Keratinocyte (primary cell): ENCODE results near the gene SLFN5. TPM values are rescaled to one million over a fixed set of nuclear protein-coding genes. Genes with fewer than 3 reads are reported as not detected.

ENCODE experiments used
- DNase-seq: peaks from one replicate; pipeline ENCODE4 v3.0.0-alpha.2; 2011; ENCODE audit warnings: low read depth, missing footprints, low spot score
- FAIRE-seq: peaks from 2 replicates; lab custom pipeline; 2011; peaks lifted over from hg19 to GRCh38; lab: Jason Lieb, UNC
- H2AFZ ChIP-seq: 2 replicates; pipeline ENCODE4 v1.6.0; 2012; ENCODE audit warnings: low read length, control low read depth, inconsistent platforms; ENCODE audit not compliant: control insufficient read depth
- H3K27ac ChIP-seq: 2 replicates; pipeline ENCODE4 v1.5.1; 2011; ENCODE audit warnings: low read length; ENCODE audit not compliant: control insufficient read depth, insufficient read depth
- H3K27me3 ChIP-seq: 3 replicates; pipeline ENCODE4 v1.6.0; 2011; ENCODE audit warnings: low read length; ENCODE audit not compliant: control insufficient read depth, insufficient read depth; ENCODE audit errors: extremely low read depth
- H3K36me3 ChIP-seq, 2 experiments: 2 replicates in 1 of 2; 3 replicates in 1 of 2; pipeline ENCODE4 v1.5.1; 2011; ENCODE audit warnings: low read length in 2 of 2, mild to moderate bottlenecking in 1 of 2; ENCODE audit not compliant: control insufficient read depth in 2 of 2, insufficient read depth in 2 of 2; ENCODE audit errors: extremely low read depth in 1 of 2
- H3K4me1 ChIP-seq: 3 replicates; pipeline ENCODE4 v1.5.1; 2011; ENCODE audit warnings: low read length; ENCODE audit not compliant: control insufficient read depth, insufficient read depth; ENCODE audit errors: extremely low read depth
- H3K4me2 ChIP-seq: 3 replicates; pipeline ENCODE4 v1.6.0; 2011; ENCODE audit warnings: low read depth, low read length; ENCODE audit not compliant: control insufficient read depth, insufficient read depth; ENCODE audit errors: extremely low read depth
- H3K4me3 ChIP-seq, 3 experiments: fragments of 200-600 bp in 1 of 3; sonication (generic) in 1 of 3; 2 replicates in 2 of 3; 3 replicates in 1 of 3; pipeline ENCODE4 v1.5.1; 2011 to 2016; ENCODE audit warnings: low read length in 3 of 3, mild to moderate bottlenecking in 3 of 3, control low read depth in 2 of 3, inconsistent platforms in 1 of 3, low read depth in 1 of 3, mixed read lengths in 1 of 3, mixed run types in 1 of 3, moderate library complexity in 1 of 3; ENCODE audit not compliant: control insufficient read depth in 2 of 3, insufficient read depth in 2 of 3; ENCODE audit errors: extremely low read depth in 1 of 3
- H3K79me2 ChIP-seq: 2 replicates; pipeline ENCODE4 v1.6.0; 2012; ENCODE audit warnings: low read length; ENCODE audit not compliant: control insufficient read depth, insufficient read depth
- H3K9ac ChIP-seq: 3 replicates; pipeline ENCODE4 v1.6.0; 2011; ENCODE audit warnings: low read length; ENCODE audit not compliant: control insufficient read depth, insufficient read depth; ENCODE audit errors: extremely low read depth
- H3K9me1 ChIP-seq: 3 replicates; pipeline ENCODE4 v1.6.0; 2011; ENCODE audit warnings: low read length; ENCODE audit not compliant: control insufficient read depth, insufficient read depth; ENCODE audit errors: extremely low read depth
- H3K9me3 ChIP-seq: 2 replicates; pipeline ENCODE4 v1.5.1; 2012; ENCODE audit warnings: low read depth, low read length; ENCODE audit not compliant: control insufficient read depth
- H4K20me1 ChIP-seq: 3 replicates; pipeline ENCODE4 v1.6.0; 2011; ENCODE audit warnings: low read length; ENCODE audit not compliant: control insufficient read depth, insufficient read depth; ENCODE audit errors: extremely low read depth
- EZH2 ChIP-seq: IDR thresholded peaks from one replicate; pipeline ENCODE4 v1.6.1; 2012; ENCODE audit warnings: inconsistent platforms, mild to moderate bottlenecking, low read length, moderate library complexity
- dilution Hi-C: fragments of 300-500 bp; cut with MboI; formaldehyde crosslinking; loops from one replicate; pipeline ENCODE4 v1.7.0; 2020; ENCODE audit warnings: low sequenced_read_pairs; ENCODE audit not compliant: extremely low pct_ligation_motif_present
- polyA plus RNA-seq, 5 experiments: library from polyadenylated mRNA; depleted of rRNA in 3 of 5; stranded (reverse) in 3 of 5; stranded (forward) in 1 of 5; unstranded in 1 of 5; fragments of >200 nt; gene quantifications; 1 replicate in 1 of 5; 2 replicates in 3 of 5; 3 replicates in 1 of 5; pipeline versions ENCODE4 v1.2.1 to v1.2.3, GENCODE V29; 2011 to 2012; ENCODE audit warnings: missing spikeins in 2 of 5, low read depth in 1 of 5, low replicate concordance in 1 of 5
- TF ChIP-seq, protein P1 (sequence below), 3 experiments: IDR thresholded peaks in 1 of 3; conservative IDR thresholded peaks in 1 of 3; optimal IDR thresholded peaks in 1 of 3; 2 replicates in 2 of 3; 3 replicates in 1 of 3; pipeline versions ENCODE3 to v1.5.1; 2011; ENCODE audit warnings: low read length in 3 of 3, mild to moderate bottlenecking in 3 of 3, moderate library complexity in 2 of 3, control low read depth in 1 of 3, inconsistent platforms in 1 of 3; ENCODE audit not compliant: insufficient read depth in 2 of 3; ENCODE audit errors: extremely low read depth in 1 of 3

SLFN5 gene
- polyA plus RNA-seq, 1 donor (not counting 4 experiments of a cell fraction or from before 2014, with no cell fraction given) = 79.9 TPM

DNA sequence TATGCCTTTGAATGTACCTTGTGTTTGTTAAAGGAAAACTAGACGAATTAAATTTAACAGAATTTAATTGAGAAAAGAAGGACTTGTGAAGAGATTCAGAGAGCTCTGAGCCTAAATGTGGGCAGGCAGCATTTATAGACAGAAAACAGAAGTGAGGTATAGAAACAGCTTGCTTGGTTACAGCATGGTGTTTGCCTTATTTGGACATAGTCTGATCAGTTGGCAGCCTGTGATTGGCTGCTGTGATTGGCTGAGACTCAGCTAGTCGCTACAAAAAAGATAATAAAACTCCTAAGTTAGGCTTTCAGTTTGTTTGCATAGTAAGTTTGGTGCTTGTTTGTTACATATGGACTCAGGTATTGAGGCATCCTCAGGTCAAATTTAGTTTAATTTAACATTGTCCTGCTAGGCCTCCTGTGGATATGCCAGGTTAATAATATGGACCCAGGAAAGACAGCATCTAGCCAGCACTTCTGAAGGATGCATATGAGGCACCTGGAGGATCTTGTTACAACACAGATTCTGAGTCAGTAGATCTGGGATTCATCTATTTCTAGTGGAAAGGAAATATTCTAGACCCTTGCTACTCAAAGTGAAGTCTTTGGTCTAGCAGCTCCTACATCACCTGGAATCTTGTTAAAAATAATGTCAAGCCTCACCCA is 43.4 kb downstream of the SLFN5 start:
- Histone ChIP-seq H3K27me3 (peaks cover 5% of the 10 kb centered on the region), H3K9ac (no peak overlapping the region), H3K9me3 (no peaks in the 10 kb centered on the region), H2AFZ (no peak overlapping the region), H3K36me3 (no peaks in the 10 kb centered on the region), H3K79me2 (no peaks in the 10 kb centered on the region), H3K9me1 (no peaks in the 10 kb centered on the region), H3K27ac (no peak overlapping the region), H3K4me3 (no peak overlapping the region), H4K20me1 (no peaks in the 10 kb centered on the region), H3K4me2 (no peak overlapping the region), H3K4me1 (no peaks in the 10 kb centered on the region)
- dilution Hi-C loops = no loop called here
- TF ChIP-seq EZH2 = no peak
- TF ChIP-seq, protein P1, sequence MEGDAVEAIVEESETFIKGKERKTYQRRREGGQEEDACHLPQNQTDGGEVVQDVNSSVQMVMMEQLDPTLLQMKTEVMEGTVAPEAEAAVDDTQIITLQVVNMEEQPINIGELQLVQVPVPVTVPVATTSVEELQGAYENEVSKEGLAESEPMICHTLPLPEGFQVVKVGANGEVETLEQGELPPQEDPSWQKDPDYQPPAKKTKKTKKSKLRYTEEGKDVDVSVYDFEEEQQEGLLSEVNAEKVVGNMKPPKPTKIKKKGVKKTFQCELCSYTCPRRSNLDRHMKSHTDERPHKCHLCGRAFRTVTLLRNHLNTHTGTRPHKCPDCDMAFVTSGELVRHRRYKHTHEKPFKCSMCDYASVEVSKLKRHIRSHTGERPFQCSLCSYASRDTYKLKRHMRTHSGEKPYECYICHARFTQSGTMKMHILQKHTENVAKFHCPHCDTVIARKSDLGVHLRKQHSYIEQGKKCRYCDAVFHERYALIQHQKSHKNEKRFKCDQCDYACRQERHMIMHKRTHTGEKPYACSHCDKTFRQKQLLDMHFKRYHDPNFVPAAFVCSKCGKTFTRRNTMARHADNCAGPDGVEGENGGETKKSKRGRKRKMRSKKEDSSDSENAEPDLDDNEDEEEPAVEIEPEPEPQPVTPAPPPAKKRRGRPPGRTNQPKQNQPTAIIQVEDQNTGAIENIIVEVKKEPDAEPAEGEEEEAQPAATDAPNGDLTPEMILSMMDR (optimal IDR thresholded peaks at IDR 0.05 in 1 of 3, IDR thresholded peaks at IDR 0.05 in 1 of 3, conservative IDR thresholded peaks at IDR 0.05 in 1 of 3; ENCODE audit: extremely low read depth in 1 of 3, insufficient read depth in 2 of 3, low read length in 3 of 3) = no peak
- FAIRE-seq (no peak), DNase-seq (no peak)

DNA sequence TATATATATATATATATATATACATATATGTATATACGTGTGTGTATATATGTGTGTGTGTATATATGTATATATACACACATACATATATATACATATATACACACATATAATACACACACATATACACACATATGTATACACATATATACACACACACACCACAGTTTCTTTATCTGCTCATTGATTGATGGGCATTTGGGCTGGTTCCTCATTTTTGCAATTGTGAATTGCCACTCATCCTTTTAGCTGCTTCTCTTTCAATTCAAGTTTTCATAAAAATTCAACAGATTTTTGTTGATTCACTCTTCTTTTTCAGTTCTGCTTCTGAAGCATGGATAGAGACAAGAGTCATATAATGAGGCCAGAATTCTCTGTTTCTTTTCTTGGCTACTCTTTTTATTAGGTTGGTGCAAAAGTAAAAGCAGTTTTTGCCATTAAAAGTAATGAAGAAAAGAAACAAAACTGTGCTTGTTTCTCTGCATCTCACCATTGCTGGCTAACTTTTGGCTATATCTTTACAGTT is 44.5 kb downstream of the SLFN5 start:
- Histone ChIP-seq H3K4me1 (no peaks in the 10 kb centered on the region), H2AFZ (no peak overlapping the region), H3K27me3 (peaks cover 7% of the 10 kb centered on the region), H3K4me3 (no peak overlapping the region), H3K9me3 (no peaks in the 10 kb centered on the region), H3K9me1 (no peaks in the 10 kb centered on the region), H3K27ac (no peak overlapping the region), H4K20me1 (no peaks in the 10 kb centered on the region), H3K4me2 (no peak overlapping the region), H3K79me2 (no peaks in the 10 kb centered on the region), H3K9ac (no peak overlapping the region), H3K36me3 (no peaks in the 10 kb centered on the region)
- FAIRE-seq (no peak), DNase-seq (no peak)
- dilution Hi-C loops = no loop called here
- no peak for TF ChIP-seq EZH2
- TF ChIP-seq, protein P1 (optimal IDR thresholded peaks at IDR 0.05 in 1 of 3, IDR thresholded peaks at IDR 0.05 in 1 of 3, conservative IDR thresholded peaks at IDR 0.05 in 1 of 3; ENCODE audit: extremely low read depth in 1 of 3, insufficient read depth in 2 of 3, low read length in 3 of 3) = no peak
